HCT116 (cell line): ENCODE data around the gene ORC4. TPM values are rescaled to one million over a fixed set of nuclear protein-coding genes. Genes with fewer than 3 reads are reported as not detected.

Source experiments
- ATAC-seq: fragments of 200-7000 bp; cut with Tn5 transposase; 2 replicates; pipeline ENCODE4 v1.9.1; 2020; ENCODE audit warnings: mild to moderate bottlenecking, moderate library complexity
- BruUV-seq: library from RNA; stranded (reverse); fragments of 400-500 nt; replicated peaks from 2 replicates; lab custom pipeline; 2021; lab: Mats Ljungman, UMichigan
- CTCF ChIA-PET: fragments of 300-600 bp; sonication (Branson Sonifier 250); formaldehyde crosslinking; loops from one replicate; lab custom pipeline; 2021; ENCODE audit warnings: antibody characterized with exemption; lab: Charles Lee
- POLR2A ChIA-PET: fragments of 300-600, 350-600 bp; sonication (Branson Sonifier 250); formaldehyde crosslinking; loops from one replicate; lab custom pipeline; 2021; ENCODE audit warnings: antibody characterized with exemption; lab: Charles Lee
- RAD21 ChIA-PET, 2 experiments: fragments of 300-600 bp; sonication (Branson Sonifier 250); formaldehyde crosslinking; loops; one replicate each; lab custom pipeline; 2023; ENCODE audit warnings: low total read pairs in 2 of 2; ENCODE audit not compliant: uncharacterized antibody in 2 of 2, unreplicated experiment in 2 of 2, low non-redundant PET in 1 of 2; lab: Charles Lee
- DNase-seq: peaks from one replicate; pipeline ENCODE4 v3.0.0-alpha.2; 2010; ENCODE audit warnings: low read depth, low spot score
- H2AFZ ChIP-seq: fragments of 200-600 bp; shearing (Covaris generic), sonication (generic); 2 replicates; pipeline ENCODE4 v1.6.1; 2017; ENCODE audit warnings: low read depth, mixed run types, mixed read lengths, antibody characterized with exemption, low read length; ENCODE audit not compliant: poor library complexity, severe bottlenecking
- H3K27ac ChIP-seq: 2 replicates; pipeline ENCODE4 v1.5.1; 2012; ENCODE audit warnings: low read depth, low read length
- H3K27me3 ChIP-seq: fragments of 200-600 bp; sonication (generic); 2 replicates; pipeline ENCODE4 v1.6.1; 2016; ENCODE audit warnings: mixed run types, low read length, mixed read lengths; ENCODE audit not compliant: insufficient read depth
- H3K36me3 ChIP-seq, 2 experiments: fragments of 200-500 bp in 1 of 2; fragments of 200-600 bp in 1 of 2; sonication (Bioruptor generic) in 1 of 2; sonication (generic) in 1 of 2; 2 replicates each; pipeline versions ENCODE4 v1.5.1 to v1.6.1; 2014 to 2016; ENCODE audit warnings: low read length in 2 of 2, inconsistent platforms in 1 of 2, mixed read lengths in 1 of 2, mixed run types in 1 of 2; ENCODE audit not compliant: insufficient read depth in 2 of 2, control insufficient read depth in 1 of 2
- H3K4me1 ChIP-seq, 2 experiments: fragments of 200-600 bp in 1 of 2; sonication (generic) in 1 of 2; 2 replicates each; pipeline versions ENCODE4 v1.5.1 to v1.6.1; 2012 to 2017; ENCODE audit warnings: low read length in 2 of 2, inconsistent platforms in 1 of 2, mild to moderate bottlenecking in 1 of 2, mixed read lengths in 1 of 2, mixed run types in 1 of 2, moderate library complexity in 1 of 2; ENCODE audit not compliant: insufficient read depth in 2 of 2, control insufficient read depth in 1 of 2
- H3K4me2 ChIP-seq: fragments of 200-600 bp; sonication (generic); 2 replicates; pipeline ENCODE4 v1.6.1; 2017; ENCODE audit warnings: mixed run types, low read length, mixed read lengths
- H3K4me3 ChIP-seq, 2 experiments: fragments of 200-600 bp in 1 of 2; sonication (generic) in 1 of 2; replicated peaks in 1 of 2; 2 replicates each; pipeline ENCODE4 v1.5.1; 2011 to 2016; ENCODE audit warnings: low read length in 2 of 2, control low read depth in 1 of 2, low read depth in 1 of 2, mild to moderate bottlenecking in 1 of 2, mixed read lengths in 1 of 2, mixed run types in 1 of 2
- H3K79me2 ChIP-seq: fragments of 200-600 bp; sonication (generic); 2 replicates; pipeline ENCODE4 v1.6.1; 2017; ENCODE audit warnings: mild to moderate bottlenecking, mixed run types, low read length, moderate library complexity, mixed read lengths; ENCODE audit not compliant: insufficient read depth
- H3K9ac ChIP-seq: fragments of 200-600 bp; sonication (generic); 2 replicates; pipeline ENCODE4 v1.6.1; 2016; ENCODE audit warnings: low read length, mixed read lengths
- H3K9me2 ChIP-seq: fragments of 200-600 bp; sonication (generic), shearing (Covaris generic); 2 replicates; pipeline ENCODE4 v1.6.1; 2017; ENCODE audit warnings: mixed run types, mild to moderate bottlenecking, moderate library complexity; ENCODE audit not compliant: insufficient read depth
- H3K9me3 ChIP-seq, 2 experiments: fragments of 200-500 bp in 1 of 2; fragments of 200-600 bp in 1 of 2; sonication (Bioruptor generic) in 1 of 2; sonication (generic) in 1 of 2; 2 replicates each; pipeline ENCODE4 v1.6.1; 2014 to 2017; ENCODE audit warnings: low read length in 2 of 2, mixed read lengths in 2 of 2, inconsistent platforms in 1 of 2, low read depth in 1 of 2, mild to moderate bottlenecking in 1 of 2, mixed run types in 1 of 2, moderate library complexity in 1 of 2; ENCODE audit not compliant: control insufficient read depth in 1 of 2, insufficient read depth in 1 of 2
- H4K20me1 ChIP-seq: fragments of 200-600 bp; sonication (generic), shearing (Covaris generic); 2 replicates; pipeline ENCODE4 v1.6.1; 2017; ENCODE audit warnings: mixed run types, mild to moderate bottlenecking, moderate library complexity; ENCODE audit not compliant: insufficient read depth
- ELF1 ChIP-seq: IDR thresholded peaks from 2 replicates; pipeline ENCODE4 v1.6.1; 2012; ENCODE audit warnings: low read depth, borderline replicate concordance
- EZH2 ChIP-seq: fragments of 200-600 bp; sonication (generic); IDR thresholded peaks from 2 replicates; pipeline ENCODE4 v1.6.1; 2017; ENCODE audit warnings: antibody characterized with exemption, mixed run types
- EZH2phosphoT487 ChIP-seq: fragments of 200-600 bp; IDR thresholded peaks from 2 replicates; pipeline ENCODE4 v1.6.1; 2018; ENCODE audit warnings: antibody characterized with exemption, borderline replicate concordance
- FOSL1 ChIP-seq: IDR thresholded peaks from 2 replicates; pipeline ENCODE4 v1.6.1; 2012; ENCODE audit warnings: low read depth
- intact Hi-C: fragments of 100-400 bp; cut with micrococcal nuclease; formaldehyde crosslinking; loops from 2 replicates; pipeline ENCODE4 v1.10.0; 2022
- total RNA-seq: library from RNA; stranded (reverse); gene quantifications from one replicate; pipeline ENCODE4 v1.2.1, GENCODE V29; 2021; ENCODE audit not compliant: unreplicated experiment
- TF ChIP-seq, protein P1 (sequence below): IDR thresholded peaks from 2 replicates; pipeline ENCODE4 v1.6.1; 2011; ENCODE audit warnings: mild to moderate bottlenecking, low read length, moderate library complexity; ENCODE audit not compliant: insufficient replicate concordance; ENCODE audit errors: extremely low read depth
- TF ChIP-seq, protein P2 (sequence below), 3 experiments: fragments of 200-600 bp in 1 of 3; sonication (generic) in 1 of 3; IDR thresholded peaks in 2 of 3; conservative IDR thresholded peaks in 1 of 3; 2 replicates each; pipeline ENCODE4 v1.5.1; 2012 to 2017; ENCODE audit warnings: low read depth in 2 of 3, low read length in 2 of 3, antibody characterized with exemption in 1 of 3, borderline replicate concordance in 1 of 3, control low read depth in 1 of 3, mild to moderate bottlenecking in 1 of 3, mixed read lengths in 1 of 3, mixed run types in 1 of 3, moderate library complexity in 1 of 3; ENCODE audit not compliant: insufficient read depth in 1 of 3
- TF ChIP-seq, protein P3 (sequence below): IDR thresholded peaks from 2 replicates; pipeline ENCODE4 v1.6.1; 2012; ENCODE audit warnings: low read depth

Gene ORC4
- total RNA-seq, 1 experiment from 2014 or later: 51.0 TPM

- no peaks in the 10 kb centered on the region for H3K79me2 ChIP-seq
- H3K4me1 ChIP-seq: no peaks in the 10 kb centered on the region
- H3K4me2 ChIP-seq: no peak overlapping the region
- ChIA-PET POLR2A (no interaction called here), CTCF (no interaction called here), RAD21 (interaction anchor here in 1 of 2 experiments (0.6 kb wide), 1 partner anchor 141 kb away, joined by 3 read pairs; no protein-coding TSS in a partner anchor)
- TF ChIP-seq EZH2 (no peak), FOSL1 (no peak), EZH2phosphoT487 (no peak), ELF1 (no peak)
- TF ChIP-seq, protein P1, sequence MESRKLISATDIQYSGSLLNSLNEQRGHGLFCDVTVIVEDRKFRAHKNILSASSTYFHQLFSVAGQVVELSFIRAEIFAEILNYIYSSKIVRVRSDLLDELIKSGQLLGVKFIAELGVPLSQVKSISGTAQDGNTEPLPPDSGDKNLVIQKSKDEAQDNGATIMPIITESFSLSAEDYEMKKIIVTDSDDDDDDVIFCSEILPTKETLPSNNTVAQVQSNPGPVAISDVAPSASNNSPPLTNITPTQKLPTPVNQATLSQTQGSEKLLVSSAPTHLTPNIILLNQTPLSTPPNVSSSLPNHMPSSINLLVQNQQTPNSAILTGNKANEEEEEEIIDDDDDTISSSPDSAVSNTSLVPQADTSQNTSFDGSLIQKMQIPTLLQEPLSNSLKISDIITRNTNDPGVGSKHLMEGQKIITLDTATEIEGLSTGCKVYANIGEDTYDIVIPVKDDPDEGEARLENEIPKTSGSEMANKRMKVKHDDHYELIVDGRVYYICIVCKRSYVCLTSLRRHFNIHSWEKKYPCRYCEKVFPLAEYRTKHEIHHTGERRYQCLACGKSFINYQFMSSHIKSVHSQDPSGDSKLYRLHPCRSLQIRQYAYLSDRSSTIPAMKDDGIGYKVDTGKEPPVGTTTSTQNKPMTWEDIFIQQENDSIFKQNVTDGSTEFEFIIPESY: no peak
- TF ChIP-seq, protein P2, sequence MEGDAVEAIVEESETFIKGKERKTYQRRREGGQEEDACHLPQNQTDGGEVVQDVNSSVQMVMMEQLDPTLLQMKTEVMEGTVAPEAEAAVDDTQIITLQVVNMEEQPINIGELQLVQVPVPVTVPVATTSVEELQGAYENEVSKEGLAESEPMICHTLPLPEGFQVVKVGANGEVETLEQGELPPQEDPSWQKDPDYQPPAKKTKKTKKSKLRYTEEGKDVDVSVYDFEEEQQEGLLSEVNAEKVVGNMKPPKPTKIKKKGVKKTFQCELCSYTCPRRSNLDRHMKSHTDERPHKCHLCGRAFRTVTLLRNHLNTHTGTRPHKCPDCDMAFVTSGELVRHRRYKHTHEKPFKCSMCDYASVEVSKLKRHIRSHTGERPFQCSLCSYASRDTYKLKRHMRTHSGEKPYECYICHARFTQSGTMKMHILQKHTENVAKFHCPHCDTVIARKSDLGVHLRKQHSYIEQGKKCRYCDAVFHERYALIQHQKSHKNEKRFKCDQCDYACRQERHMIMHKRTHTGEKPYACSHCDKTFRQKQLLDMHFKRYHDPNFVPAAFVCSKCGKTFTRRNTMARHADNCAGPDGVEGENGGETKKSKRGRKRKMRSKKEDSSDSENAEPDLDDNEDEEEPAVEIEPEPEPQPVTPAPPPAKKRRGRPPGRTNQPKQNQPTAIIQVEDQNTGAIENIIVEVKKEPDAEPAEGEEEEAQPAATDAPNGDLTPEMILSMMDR (IDR thresholded peaks at IDR 0.05 in 2 of 3, conservative IDR thresholded peaks at IDR 0.05 in 1 of 3; ENCODE audit: borderline replicate concordance in 1 of 3, insufficient read depth in 1 of 3, low read depth in 2 of 3, low read length in 2 of 3): no peak
- TF ChIP-seq, protein P3, sequence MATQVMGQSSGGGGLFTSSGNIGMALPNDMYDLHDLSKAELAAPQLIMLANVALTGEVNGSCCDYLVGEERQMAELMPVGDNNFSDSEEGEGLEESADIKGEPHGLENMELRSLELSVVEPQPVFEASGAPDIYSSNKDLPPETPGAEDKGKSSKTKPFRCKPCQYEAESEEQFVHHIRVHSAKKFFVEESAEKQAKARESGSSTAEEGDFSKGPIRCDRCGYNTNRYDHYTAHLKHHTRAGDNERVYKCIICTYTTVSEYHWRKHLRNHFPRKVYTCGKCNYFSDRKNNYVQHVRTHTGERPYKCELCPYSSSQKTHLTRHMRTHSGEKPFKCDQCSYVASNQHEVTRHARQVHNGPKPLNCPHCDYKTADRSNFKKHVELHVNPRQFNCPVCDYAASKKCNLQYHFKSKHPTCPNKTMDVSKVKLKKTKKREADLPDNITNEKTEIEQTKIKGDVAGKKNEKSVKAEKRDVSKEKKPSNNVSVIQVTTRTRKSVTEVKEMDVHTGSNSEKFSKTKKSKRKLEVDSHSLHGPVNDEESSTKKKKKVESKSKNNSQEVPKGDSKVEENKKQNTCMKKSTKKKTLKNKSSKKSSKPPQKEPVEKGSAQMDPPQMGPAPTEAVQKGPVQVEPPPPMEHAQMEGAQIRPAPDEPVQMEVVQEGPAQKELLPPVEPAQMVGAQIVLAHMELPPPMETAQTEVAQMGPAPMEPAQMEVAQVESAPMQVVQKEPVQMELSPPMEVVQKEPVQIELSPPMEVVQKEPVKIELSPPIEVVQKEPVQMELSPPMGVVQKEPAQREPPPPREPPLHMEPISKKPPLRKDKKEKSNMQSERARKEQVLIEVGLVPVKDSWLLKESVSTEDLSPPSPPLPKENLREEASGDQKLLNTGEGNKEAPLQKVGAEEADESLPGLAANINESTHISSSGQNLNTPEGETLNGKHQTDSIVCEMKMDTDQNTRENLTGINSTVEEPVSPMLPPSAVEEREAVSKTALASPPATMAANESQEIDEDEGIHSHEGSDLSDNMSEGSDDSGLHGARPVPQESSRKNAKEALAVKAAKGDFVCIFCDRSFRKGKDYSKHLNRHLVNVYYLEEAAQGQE: no peak
- H3K27ac ChIP-seq: no peak overlapping the region
- H3K9me3 ChIP-seq: no peaks in the 10 kb centered on the region
- no peaks in the 10 kb centered on the region for H3K36me3 ChIP-seq
- ATAC-seq (no peak), DNase-seq (no peak)
- H3K9me2 ChIP-seq: no peaks in the 10 kb centered on the region
- BruUV-seq: no TSS peak
- no peak overlapping the region for H3K4me3 ChIP-seq
- H4K20me1 ChIP-seq: no peaks in the 10 kb centered on the region
- no peak overlapping the region for H3K9ac ChIP-seq
- intact Hi-C loops: no loop called here
- no peak overlapping the region for H2AFZ ChIP-seq
- H3K27me3 ChIP-seq: no peaks in the 10 kb centered on the region
These were observed 38.1 kb upstream of the ORC4 start for GRCh38 chr2:148058641-148059040.
